IPS-NIHi7 (cell line): Measurements from ENCODE around the gene GRIN2D.
A peak's percentile ranks its signal among the peaks of the same experiment; 100 is the strongest.

Experiments
- DNase-seq: peaks from one replicate; pipeline ENCODE4 v3.0.0; 2012; ENCODE audit warnings: mixed read lengths; ENCODE audit errors: extremely low spot score

GRIN2D gene

GRCh38 chr19:48441360-48442050 lies 48.0 kb downstream of the GRIN2D start:
- no peak for DNase-seq

GRCh38 chr19:48442116-48443035 lies 48.9 kb downstream of the GRIN2D start:
- DNase-seq = peak; percentile 44

GRCh38 chr19:48443256-48443655 lies 49.8 kb downstream of the GRIN2D start:
- DNase-seq = peak; percentile 34
